Muscle of back (tissue), 11 donors: Measurements from ENCODE around the gene GCDH. TPM values are rescaled to one million over a fixed set of nuclear protein-coding genes. Genes with fewer than 3 reads are reported as not detected.
"Not testable (repeated sequence)": the region's sequence is repeated elsewhere in the genome, so short reads cannot be mapped to it uniquely, and the experiment has no call there.

ENCODE experiments used
- DNase-seq, 3 donors: peaks; one replicate each; pipeline versions ENCODE4 v3.0.0 to v3.0.0-alpha.2; 2013
- polyA plus RNA-seq, 10 donors: library from polyadenylated mRNA; unstranded; fragments of 120-200 nt; gene quantifications; one replicate each; pipeline ENCODE4 v1.2.1, GENCODE V29; 2013; ENCODE audit not compliant: insufficient read length in 10 of 10

The GCDH gene
- polyA plus RNA-seq, 10 donors: 19.1 to 33.2 (median 27.2) TPM

GRCh38 chr19:12896460-12896859 is 5.5 kb downstream of the GCDH start:
- DNase-seq: no peak

- no peak for DNase-seq
These were observed 9.0 kb downstream of the GCDH start for GRCh38 chr19:12899891-12900518.

- DNase-seq: no peak
These were observed 16.2 kb downstream of the GCDH start for GRCh38 chr19:12907166-12907565.

- peak in 1 of 3 donors; percentile 27 for DNase-seq
These were observed 21.6 kb downstream of the GCDH start for GRCh38 chr19:12912571-12912970.

- DNase-seq: peak; percentile 82 to 92 (median 83)
These were observed 22.1 kb downstream of the GCDH start for GRCh38 chr19:12913011-12913561.

GRCh38 chr19:12913851-12914690 is 23.1 kb downstream of the GCDH start:
- peak in 2 of 3 donors; percentile 30 to 66 for DNase-seq

GRCh38 chr19:12915860-12916259 is 24.9 kb downstream of the GCDH start:
- not testable (repeated sequence) for DNase-seq

- DNase-seq: peak in 1 of 3 donors; percentile 22
These were observed 27.3 kb downstream of the GCDH start for GRCh38 chr19:12918253-12918652.

- no peak for DNase-seq
These were observed 30.1 kb downstream of the GCDH start for GRCh38 chr19:12921047-12921446.

GRCh38 chr19:12922959-12923358 is 32.0 kb downstream of the GCDH start:
- no peak for DNase-seq

GRCh38 chr19:12924621-12925310 is 33.8 kb downstream of the GCDH start:
- no peak for DNase-seq

GRCh38 chr19:12930002-12930645 is 39.2 kb downstream of the GCDH start:
- DNase-seq: no peak

GRCh38 chr19:12932392-12933286 is 41.7 kb downstream of the GCDH start:
- no peak for DNase-seq

GRCh38 chr19:12933287-12934072 is 42.5 kb downstream of the GCDH start, which contains the start of gene FARSA:
TSS of gene FARSA (minus strand) at chr19:12933711. CDS start at chr19:12933696, 15 bp downstream.
- peak; percentile 91 to 96 (median 93) for DNase-seq

GRCh38 chr19:12935071-12935470 is 44.1 kb downstream of the GCDH start:
- no peak for DNase-seq

GRCh38 chr19:12936582-12936981 is 45.6 kb downstream of the GCDH start:
- DNase-seq: no peak

- peak in 1 of 3 donors; percentile 45 for DNase-seq
These were observed 46.4 kb downstream of the GCDH start for GRCh38 chr19:12937093-12937926.

GRCh38 chr19:12937927-12938778 is 47.2 kb downstream of the GCDH start, which contains the start of gene CALR:
TSS of gene CALR (plus strand) at chr19:12938609. CDS start at chr19:12938680, 71 bp downstream.
- DNase-seq: peak; percentile 99 to 100 (median 100)
